Measurements from ENCODE around the gene PSAPL1. TPM values are rescaled to one million over a fixed set of nuclear protein-coding genes. Genes with fewer than 3 reads are reported as not detected.

The PSAPL1 gene
- total and polyA plus RNA-seq, 2 of the 8 experiments (the other 6 are each of a cell fraction or from before 2014, with no cell fraction given), result 0.03 TPM; not detected in 1

DNA sequence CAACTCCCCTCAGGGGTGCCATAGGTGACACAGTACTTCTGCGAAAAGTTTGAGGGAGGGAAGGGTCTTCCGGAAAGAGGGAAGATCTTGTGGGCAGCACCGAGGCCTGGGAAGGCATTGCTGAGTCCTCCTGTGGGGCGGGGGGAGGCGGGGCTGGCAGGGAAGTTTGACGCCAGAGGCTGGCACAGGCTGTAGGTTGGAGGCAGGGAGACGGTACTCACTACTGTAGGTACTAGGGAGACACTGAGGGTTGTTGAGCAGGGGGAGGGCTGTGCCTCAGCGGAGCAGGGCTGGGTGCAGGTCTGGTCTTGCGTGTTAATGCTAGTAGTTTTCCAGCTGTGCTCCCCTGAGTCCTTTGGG is 23.3 kb upstream of the PSAPL1 start:
- WGBS, 2 experiments (ENCODE audit: extremely low coverage in 1 of 2, insufficient coverage in 1 of 2, insufficient read length in 1 of 2, insufficient replicate concordance in 2 of 2, low coverage in 1 of 2, low lambda C conversion rate in 2 of 2, missing lambda C conversion rate in 1 of 2), result 73% methylated on average over 8 of the region's 9 CpGs; no CpG with 5 or more reads in 1 of the 2 experiments
- H2BK15ac ChIP-seq (ENCODE audit: low read length), result no peak overlapping the region
- H3K4ac ChIP-seq (replicated peaks; ENCODE audit: insufficient read length, low read depth, low read length), result no peak overlapping the region
- peaks cover 0 to 14% (median 8%) of the 10 kb centered on the region in 4 experiments; a peak in 5 of 7 replicates for H3K4me1 ChIP-seq (replicated peaks in 1 of 4; ENCODE audit: control insufficient read depth in 3 of 4, insufficient read depth in 4 of 4, low read length in 3 of 4)
- no peak overlapping the region for H2BK5ac ChIP-seq (ENCODE audit: low read depth, low read length)
- H3K9ac ChIP-seq (replicated peaks in 1 of 4; ENCODE audit: extremely low read depth in 1 of 4, low read depth in 3 of 4, low read length in 3 of 4), result no peak overlapping the region
- H3K23me2 ChIP-seq (ENCODE audit: low read depth, low read length), result no peaks in the 10 kb centered on the region
- no peaks in the 10 kb centered on the region for H3K79me2 ChIP-seq (ENCODE audit: control insufficient read depth in 1 of 2, insufficient read depth in 2 of 2, low read length in 2 of 2)
- TF ChIP-seq SP1 (IDR thresholded peaks at IDR 0.05; ENCODE audit: low read depth, low read length) (no peak), CEBPB (IDR thresholded peaks at IDR 0.05; ENCODE audit: low read depth, low read length) (no peak), BCL11A (IDR thresholded peaks at IDR 0.05; ENCODE audit: low read depth in 2 of 2, low read length in 2 of 2) (no peak), KDM1A (IDR thresholded peaks at IDR 0.05; ENCODE audit: borderline replicate concordance, low read length) (no peak), SIRT6 (IDR thresholded peaks at IDR 0.05; ENCODE audit: low read length) (no peak), CBX5 (IDR thresholded peaks at IDR 0.05; ENCODE audit: low read depth, low read length) (no peak), MAFK (IDR thresholded peaks at IDR 0.05; ENCODE audit: low read depth, low read length) (no peak), POU5F1 (IDR thresholded peaks at IDR 0.05; ENCODE audit: low read depth, low read length) (no peak), EP300 (IDR thresholded peaks at IDR 0.05; ENCODE audit: borderline replicate concordance in 1 of 2, low read depth in 2 of 2, low read length in 2 of 2) (no peak), EGR1 (IDR thresholded peaks at IDR 0.05; ENCODE audit: borderline replicate concordance, low read depth, low read length) (no peak), RNF2 (IDR thresholded peaks at IDR 0.05; ENCODE audit: borderline replicate concordance, low read depth, low read length, missing control alignments, poor library complexity, severe bottlenecking) (no peak)
- H3K79me1 ChIP-seq (ENCODE audit: low read depth, low read length), result no peaks in the 10 kb centered on the region
- no peak overlapping the region for H3K4me2 ChIP-seq (ENCODE audit: insufficient read depth in 1 of 2, low read depth in 2 of 2, low read length in 2 of 2)
- no peak overlapping the region for H4K5ac ChIP-seq (ENCODE audit: insufficient read length, low read depth, low read length)
- no peak for FAIRE-seq
- H3K27me3 ChIP-seq (replicated peaks in 1 of 4; ENCODE audit: control insufficient read depth in 3 of 4, extremely low read depth in 1 of 4, insufficient read depth in 3 of 4, low read length in 3 of 4), result no peaks in the 10 kb centered on the region
- no peak overlapping the region for H3K56ac ChIP-seq (replicated peaks; ENCODE audit: insufficient read length, low read depth, low read length)
- H2AK5ac ChIP-seq (ENCODE audit: low read depth, low read length), result no peak overlapping the region
- H3K18ac ChIP-seq (ENCODE audit: extremely low read depth, low read length), result no peak overlapping the region
- DNase-seq (ENCODE audit: low read depth in 1 of 2, low spot score in 2 of 2), result no peak
- H3K23ac ChIP-seq (ENCODE audit: insufficient read length), result no peak overlapping the region
- ChIA-PET POLR2A (ENCODE audit: partially characterized antibody) (no interaction called here), CTCF (ENCODE audit: partially characterized antibody) (interaction anchor here (0.7 kb wide), 1 partner anchor 9 kb away, joined by 3 read pairs; no protein-coding TSS in a partner anchor)
- H3K36me3 ChIP-seq (ENCODE audit: control insufficient read depth in 2 of 4, insufficient read depth in 4 of 4, low read length in 3 of 4), result no peaks in the 10 kb centered on the region
- no peaks in the 10 kb centered on the region for H3K9me3 ChIP-seq (ENCODE audit: insufficient read depth in 2 of 2, low read depth in 1 of 2, low read length in 1 of 2)
- no peak overlapping the region for H2AFZ ChIP-seq (ENCODE audit: low read length)
- no peak overlapping the region for H4K8ac ChIP-seq (ENCODE audit: extremely low read depth, insufficient read depth, low read length)
- H3K27ac ChIP-seq (ENCODE audit: low read depth, low read length), result no peak overlapping the region
- H2BK120ac ChIP-seq (replicated peaks; ENCODE audit: low read depth, low read length), result no peak overlapping the region
- no peak overlapping the region for H3K4me3 ChIP-seq (ENCODE audit: extremely low read depth in 1 of 4, insufficient read depth in 2 of 4, low read depth in 3 of 4, low read length in 4 of 4)
- no peaks in the 10 kb centered on the region for H4K20me1 ChIP-seq (replicated peaks in 1 of 2; ENCODE audit: control insufficient read depth in 1 of 2, insufficient read depth in 2 of 2, low read length in 2 of 2)
- H2BK20ac ChIP-seq (ENCODE audit: low read length), result no peak overlapping the region
- no peak overlapping the region for H3K14ac ChIP-seq (ENCODE audit: insufficient read length)
- H4K91ac ChIP-seq (replicated peaks; ENCODE audit: insufficient read length, low read length), result no peak overlapping the region
- H2BK12ac ChIP-seq (ENCODE audit: low read depth, low read length), result no peak overlapping the region

All from H1 (cell line).